HG03520 (cell line): ENCODE data around the gene ZFAND2A.
A peak's percentile ranks its signal among the peaks of the same experiment; 100 is the strongest.
"Not testable (repeated sequence)": the region's sequence is repeated elsewhere in the genome, so short reads cannot be mapped to it uniquely, and the experiment has no call there.

Source experiments
- ATAC-seq: cut with Tn5 transposase; IDR thresholded peaks from one replicate; pipeline ENCODE4 v1.9.1; 2021; ENCODE audit warnings: mild to moderate bottlenecking, moderate library complexity; ENCODE audit not compliant: unreplicated experiment

ZFAND2A gene

GRCh38 chr7:1154172-1154739, 5.7 kb downstream of the ZFAND2A start:
- ATAC-seq: no peak

DNA sequence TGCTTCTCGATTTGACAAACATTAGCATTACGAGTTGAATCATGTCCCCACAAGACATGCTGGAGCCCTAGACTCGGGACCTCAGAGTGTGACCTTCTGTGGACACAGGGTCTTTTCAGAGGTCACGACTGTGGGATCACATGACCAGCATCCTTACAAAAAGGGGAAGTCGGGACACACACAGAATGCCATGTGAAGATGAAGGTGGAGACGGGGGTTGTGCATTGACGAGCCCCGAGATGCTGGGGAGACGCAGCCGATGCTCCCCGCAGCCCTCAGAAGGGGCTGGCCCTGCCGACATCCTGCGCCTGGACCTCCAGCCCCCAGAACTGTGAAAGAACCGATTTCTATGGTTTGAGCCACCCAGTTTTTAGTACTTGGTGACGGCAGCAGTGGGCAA, 7.5 kb downstream of the ZFAND2A start:
- ATAC-seq: no peak

DNA sequence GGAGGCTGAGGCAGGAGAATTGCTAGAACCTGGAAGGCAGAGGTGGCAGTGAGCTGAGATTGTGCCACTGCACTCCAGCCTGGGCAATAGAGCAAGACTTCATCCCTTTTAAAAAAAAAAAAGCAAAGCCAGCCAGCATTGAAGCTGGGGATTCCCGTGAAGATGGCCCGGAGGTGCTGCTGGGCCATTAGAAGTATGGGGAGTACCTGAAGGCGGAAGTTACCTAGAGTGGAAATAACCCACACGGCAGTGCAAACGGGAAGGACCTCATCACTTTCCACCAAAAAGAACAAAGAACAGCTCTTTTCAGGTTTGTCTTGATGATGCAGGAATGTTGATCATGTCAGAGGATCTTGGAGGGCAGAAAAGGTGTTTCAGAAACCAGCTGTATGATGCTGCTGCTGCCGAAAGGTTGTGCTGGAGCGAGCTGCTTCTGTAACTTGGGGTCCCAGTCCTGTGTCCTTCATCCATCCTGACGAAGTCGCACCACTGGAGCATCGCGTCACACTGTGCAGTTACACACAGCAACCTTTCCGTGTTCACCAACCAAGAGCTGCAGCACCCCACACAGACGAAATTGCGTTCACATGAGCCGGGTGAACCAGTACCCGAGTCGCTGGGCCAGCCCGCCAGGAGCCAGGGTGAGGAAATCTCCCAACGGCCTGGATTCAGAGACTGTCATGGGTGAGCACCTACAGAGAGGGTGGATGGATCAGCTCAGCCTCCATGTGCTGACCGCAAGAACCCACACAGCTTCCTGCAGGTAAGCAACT, 8.2 kb downstream of the ZFAND2A start:
- ATAC-seq: no peak

GRCh38 chr7:1151156-1151555, 8.8 kb downstream of the ZFAND2A start:
- no peak for ATAC-seq

GRCh38 chr7:1150400-1151002, 9.5 kb downstream of the ZFAND2A start:
- ATAC-seq: no peak

DNA sequence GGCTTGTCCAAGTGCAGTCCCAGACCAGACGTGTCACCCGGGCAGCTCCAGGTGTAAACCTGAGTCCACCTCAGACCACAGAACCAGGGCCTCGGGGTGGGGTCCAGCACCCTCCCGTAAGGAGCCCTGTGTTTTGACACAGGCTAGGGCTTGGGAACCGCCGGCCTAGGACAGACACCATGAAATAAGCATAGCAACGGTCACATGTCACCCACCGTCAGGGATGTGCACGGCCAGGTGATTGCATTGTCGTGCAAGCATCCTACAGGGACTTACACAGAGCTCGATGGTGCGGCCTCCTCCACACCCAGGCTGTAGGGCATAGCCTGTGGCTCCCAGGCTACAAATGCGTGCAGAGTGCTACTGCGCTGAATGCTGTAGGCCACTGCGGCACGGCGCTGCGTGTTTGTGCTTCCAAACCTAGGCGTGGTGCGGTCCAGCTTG, 10.6 kb downstream of the ZFAND2A start:
- no peak for ATAC-seq

- ATAC-seq: not testable (repeated sequence)
These were observed 12.1 kb downstream of the ZFAND2A start for GRCh38 chr7:1147873-1148272.

DNA sequence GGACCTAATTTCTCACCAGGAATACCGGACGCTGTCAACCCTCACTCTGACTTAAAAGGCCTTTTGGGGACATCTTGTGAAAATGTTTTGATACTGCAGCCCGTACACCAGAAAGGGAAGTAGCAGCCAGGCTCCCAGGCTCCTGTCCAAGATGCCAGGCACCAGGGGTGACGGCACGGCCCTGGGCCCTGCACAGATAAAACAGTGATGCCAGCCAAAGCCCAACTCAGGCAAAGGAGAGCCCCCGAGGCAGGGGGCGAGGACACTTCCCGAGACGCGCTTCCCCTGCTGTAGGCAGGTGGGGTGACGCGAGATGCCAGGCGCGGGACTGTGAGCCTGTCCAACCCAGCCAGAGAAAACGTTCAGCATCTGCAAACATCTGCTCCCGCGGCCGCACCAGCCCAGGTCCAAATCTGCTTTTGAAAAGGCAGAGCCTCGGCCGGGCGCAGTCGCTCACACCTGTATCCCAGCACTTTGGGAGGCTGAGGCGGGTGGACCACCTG, 15.7 kb downstream of the ZFAND2A start:
- no peak for ATAC-seq

DNA sequence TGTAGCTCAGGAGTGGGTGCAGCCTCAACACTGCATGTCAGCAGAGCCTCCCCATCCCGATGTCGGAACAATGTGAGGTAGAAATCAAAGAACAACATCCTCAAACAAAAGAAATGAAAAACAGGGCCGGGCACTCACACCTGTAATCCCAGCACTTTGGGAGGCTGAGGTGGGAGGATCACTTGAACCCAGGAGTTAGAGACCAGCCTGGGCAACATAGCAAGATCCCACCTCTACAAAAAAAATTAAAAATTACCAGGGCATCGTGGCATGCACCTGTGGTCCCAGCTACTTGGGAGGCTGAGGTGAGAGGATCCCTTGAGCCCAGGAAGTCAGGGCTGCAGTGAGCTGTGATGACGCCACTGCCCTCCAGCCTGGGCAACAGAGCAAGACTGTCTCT, 17.0 kb downstream of the ZFAND2A start:
- ATAC-seq: not testable (repeated sequence)

DNA sequence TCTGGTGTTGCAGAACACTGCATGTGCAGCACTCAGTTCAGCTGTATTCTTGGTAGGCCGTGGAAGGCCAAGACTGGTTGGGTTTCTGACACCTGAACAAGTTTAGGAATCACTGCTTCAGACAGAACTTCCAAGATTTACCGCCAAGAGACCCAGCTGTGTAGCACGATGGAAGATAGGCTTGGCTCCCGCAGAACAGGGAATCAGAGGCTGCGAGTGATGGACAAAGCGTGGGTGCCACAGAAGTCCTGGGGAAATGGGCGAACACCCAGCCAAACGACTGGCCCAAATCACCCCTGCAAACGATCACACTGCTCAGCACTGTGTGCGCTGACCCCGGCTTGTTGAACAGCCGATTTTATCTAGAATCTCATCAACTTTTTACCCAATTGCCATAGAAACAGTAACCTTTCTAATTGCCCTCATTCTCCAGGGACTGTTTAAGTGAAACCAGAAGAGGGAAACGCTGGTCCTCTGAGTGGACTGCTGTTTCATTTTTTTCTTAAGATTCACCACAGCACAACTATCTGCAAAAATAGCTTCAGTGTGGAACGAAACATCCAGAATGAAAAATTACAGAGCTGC, 17.9 kb downstream of the ZFAND2A start:
- no peak for ATAC-seq

- no peak for ATAC-seq
These were observed 18.3 kb downstream of the ZFAND2A start for GRCh38 chr7:1141651-1142050.

DNA sequence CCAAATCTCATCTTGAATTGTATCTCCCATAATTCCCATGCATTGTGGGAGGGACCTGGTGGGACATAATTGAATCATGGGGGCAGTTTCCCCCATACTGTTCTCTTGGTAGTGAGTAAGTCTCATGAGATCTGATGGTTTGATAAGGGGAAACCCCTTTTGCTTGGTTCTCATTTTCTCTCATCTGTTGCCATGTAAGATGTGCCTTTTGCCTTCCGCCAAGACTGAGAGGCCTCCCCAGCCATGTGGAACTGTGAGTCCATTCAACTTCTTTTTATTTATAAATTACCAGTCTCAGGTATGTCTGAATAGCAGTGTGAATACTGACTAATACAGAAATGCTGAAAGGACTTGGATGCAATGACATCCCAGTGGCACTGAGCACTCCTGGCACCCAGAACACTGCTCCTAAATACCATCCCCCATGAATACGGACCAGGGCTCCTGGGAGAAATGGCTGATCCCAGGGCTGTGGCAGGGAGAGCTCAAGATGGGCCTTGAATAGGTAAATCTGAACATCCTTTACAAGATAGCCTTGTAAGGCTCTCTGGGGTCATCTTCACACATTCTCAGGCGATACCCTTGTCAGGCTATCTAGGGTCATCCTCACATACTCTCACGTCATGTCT, 19.4 kb downstream of the ZFAND2A start:
- no peak for ATAC-seq

DNA sequence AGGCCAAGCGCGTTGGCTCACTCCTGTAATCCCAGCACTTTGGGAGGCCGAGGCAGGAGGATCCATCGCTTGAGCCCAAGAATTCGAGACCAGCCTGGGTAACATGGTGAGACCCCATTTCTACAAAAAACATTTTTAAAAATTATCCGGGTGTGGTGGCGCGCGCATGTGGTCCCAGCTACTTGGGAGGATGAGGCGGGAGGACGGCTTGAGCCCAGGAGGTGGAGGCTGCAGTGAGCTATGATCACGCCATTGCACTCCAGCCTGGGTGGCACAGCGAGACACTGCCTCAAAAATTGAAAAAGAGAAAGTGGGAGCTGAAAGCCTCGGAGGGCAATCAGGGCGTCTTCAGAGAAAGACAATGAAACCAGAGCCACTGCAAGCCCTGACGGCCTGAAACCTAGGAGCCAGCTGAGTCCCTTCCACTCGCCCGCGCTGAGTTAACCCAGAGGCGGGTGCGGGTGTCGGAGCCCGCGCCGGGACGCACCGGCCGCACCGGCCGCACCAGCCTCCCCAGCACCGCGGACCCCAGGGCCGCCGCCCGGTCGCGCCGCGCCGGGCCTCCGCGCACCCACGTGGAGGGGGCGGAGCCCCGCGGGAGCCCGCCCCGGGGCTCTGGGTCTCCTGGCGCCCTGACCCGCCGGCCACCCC, 22.4 kb downstream of the ZFAND2A start:
- ATAC-seq: peak; percentile 40

DNA sequence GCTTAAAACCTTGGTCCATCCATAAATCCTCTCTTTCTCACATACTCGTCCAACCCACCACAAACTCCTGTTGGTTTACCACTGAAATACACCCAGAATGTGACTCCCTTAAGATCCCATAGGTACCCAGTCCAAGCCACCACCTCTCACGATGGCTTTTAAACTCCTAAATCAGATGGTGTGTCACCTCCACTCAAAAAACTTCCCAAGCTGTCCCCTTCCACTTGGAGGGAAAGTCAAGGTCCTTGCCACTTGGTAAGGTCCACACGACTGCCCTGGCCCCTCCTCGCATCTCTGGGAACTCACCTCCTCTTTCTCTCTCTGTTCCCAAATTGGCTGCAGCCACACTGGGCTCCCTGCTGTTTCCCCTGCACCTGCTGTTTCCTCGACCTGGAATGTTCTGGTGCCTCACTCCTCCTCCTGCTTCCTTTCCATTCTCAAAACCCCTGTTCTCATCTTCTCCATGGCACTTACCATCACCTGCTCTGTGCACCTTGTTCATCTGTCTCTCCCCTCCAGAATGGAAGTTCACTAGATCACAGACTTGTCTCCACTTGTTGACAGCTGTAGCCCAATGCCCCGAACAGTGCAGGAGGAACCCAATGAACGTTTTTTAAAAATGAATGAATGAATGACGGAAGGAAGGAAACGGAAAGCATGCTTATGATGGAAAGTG, 23.0 kb downstream of the ZFAND2A start:
- no peak for ATAC-seq

DNA sequence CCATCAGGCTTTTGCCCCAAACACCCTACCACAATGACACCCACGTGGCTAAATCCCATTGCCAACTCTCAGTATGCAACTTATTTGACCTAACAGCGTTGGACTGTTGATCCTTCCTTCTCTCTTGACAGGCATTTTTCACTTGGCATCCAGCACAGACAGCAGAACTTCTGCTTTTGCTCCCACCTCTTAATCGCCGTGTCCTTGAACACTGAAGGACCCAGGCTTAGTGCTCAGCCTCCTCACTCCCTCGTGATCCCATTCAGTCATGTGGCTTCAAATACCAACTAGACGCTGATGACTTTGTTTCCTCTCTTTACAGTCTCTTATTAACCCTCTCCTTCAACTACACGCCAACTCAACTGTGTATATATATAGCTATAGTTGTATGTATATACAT, 25.0 kb downstream of the ZFAND2A start:
- ATAC-seq: no peak

DNA sequence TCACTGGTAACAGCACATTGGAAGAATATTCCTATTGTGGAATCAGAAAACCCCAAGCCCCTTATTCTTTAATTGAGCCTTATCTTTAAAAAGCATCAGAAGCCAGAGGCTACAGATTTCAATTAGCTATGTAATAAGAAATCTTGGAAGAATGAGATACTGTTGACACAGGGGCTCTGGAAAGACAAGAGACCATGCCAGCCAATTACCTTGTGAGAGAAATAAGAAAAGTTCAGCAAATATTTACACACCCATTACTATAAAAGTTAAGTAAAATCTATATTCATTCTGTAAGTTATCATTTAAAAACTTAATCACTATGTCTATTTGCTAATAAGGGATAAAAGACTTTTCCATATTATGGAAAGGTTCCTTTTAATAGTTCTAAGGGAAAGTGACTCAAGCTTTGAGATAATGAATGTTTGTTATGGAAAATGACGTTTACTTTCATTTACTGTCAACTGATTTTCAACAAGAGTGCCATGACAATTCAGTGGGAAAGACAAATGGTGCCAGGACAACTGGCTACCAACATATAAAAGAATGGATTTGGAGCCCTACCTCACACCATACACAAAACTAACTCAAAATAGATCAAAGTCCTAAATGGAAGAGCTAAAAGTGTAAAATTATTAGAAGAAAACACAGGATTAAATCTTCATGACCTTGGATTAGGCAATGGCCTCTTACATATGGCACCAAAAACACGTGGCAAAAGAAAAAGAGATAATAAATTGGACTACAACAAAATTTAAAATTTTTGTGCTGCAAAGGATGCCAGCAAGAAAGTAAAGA, 28.3 kb downstream of the ZFAND2A start:
- no peak for ATAC-seq

- no peak for ATAC-seq
These were observed 29.7 kb downstream of the ZFAND2A start for GRCh38 chr7:1130021-1130990.

- no peak for ATAC-seq
These were observed 30.6 kb downstream of the ZFAND2A start for GRCh38 chr7:1129431-1129830.
